A549 (cell line): ENCODE measurements around the gene CCDC142. TPM values are rescaled to one million over a fixed set of nuclear protein-coding genes. Genes with fewer than 3 reads are reported as not detected.
"Not testable (repeated sequence)": the region's sequence is repeated elsewhere in the genome, so short reads cannot be mapped to it uniquely, and the experiment has no call there.

Source experiments
- ATAC-seq, 2 experiments: fragments of 200-7000 bp in 1 of 2; fragments of >200 bp in 1 of 2; cut with Nextera tagmentation in 1 of 2; cut with Tn5 transposase in 1 of 2; 3 replicates each; pipeline versions ENCODE4 v1.8.0 to v1.9.1; 2018 to 2020; ENCODE audit warnings: mild to moderate bottlenecking in 1 of 2, moderate library complexity in 1 of 2
- CTCF ChIA-PET: fragments of 300-600 bp; sonication (Branson Sonifier 250); formaldehyde crosslinking; extraction: SDS; loops from one replicate; lab custom pipeline; 2021; ENCODE audit warnings: antibody characterized with exemption, inconsistent platforms; lab: Yijun Ruan, JAX
- POLR2A ChIA-PET: fragments of 350-600 bp; formaldehyde crosslinking; extraction: SDS; loops from one replicate; lab custom pipeline; 2021; ENCODE audit warnings: antibody characterized with exemption, inconsistent platforms; lab: Yijun Ruan, JAX
- DNase-seq, 2 experiments: peaks; one replicate each; pipeline versions ENCODE4 v3.0.0 to v3.0.0-alpha.2; 2011 to 2016; ENCODE audit warnings: low read depth in 1 of 2, low spot score in 1 of 2
- FAIRE-seq: peaks from 2 replicates; lab custom pipeline; 2011; peaks lifted over from hg19 to GRCh38; lab: Jason Lieb, UNC
- H3K27ac ChIP-seq, 2 experiments: fragments of >200 bp; sonication (Bioruptor Twin); formaldehyde crosslinking; 3 replicates each; pipeline ENCODE4 v1.5.1; 2016 to 2017
- H3K4me1 ChIP-seq: fragments of >200 bp; sonication (Bioruptor Twin); formaldehyde crosslinking; 3 replicates; pipeline ENCODE4 v1.6.1; 2016
- H3K4me2 ChIP-seq: fragments of >200 bp; sonication (Bioruptor Twin); formaldehyde crosslinking; 3 replicates; pipeline ENCODE4 v1.6.1; 2016
- H3K4me3 ChIP-seq: fragments of >200 bp; sonication (Bioruptor Twin); formaldehyde crosslinking; 3 replicates; pipeline ENCODE4 v1.5.1; 2016
- H3K9me3 ChIP-seq: fragments of >200 bp; sonication (Bioruptor Twin); formaldehyde crosslinking; 3 replicates; pipeline ENCODE4 v1.6.1; 2016
- BCL3 ChIP-seq: fragments of >200 bp; sonication (Bioruptor Twin); formaldehyde crosslinking; IDR thresholded peaks from 3 replicates; pipeline ENCODE4 v1.6.1; 2016
- EHMT2 ChIP-seq: fragments of 200-600 bp; sonication (generic); IDR thresholded peaks from 2 replicates; pipeline ENCODE4 v1.6.1; 2016; ENCODE audit warnings: antibody characterized with exemption, low read depth, mild to moderate bottlenecking, moderate library complexity
- FOSL2 ChIP-seq, 2 experiments: fragments of 450-650 bp in 1 of 2; fragments of >200 bp in 1 of 2; sonication (Bioruptor Twin) in 1 of 2; formaldehyde crosslinking; IDR thresholded peaks; 2 replicates each; pipeline versions ENCODE4 v1.5.0 to v1.6.1; 2016 to 2020; ENCODE audit warnings: mild to moderate bottlenecking in 1 of 2, moderate library complexity in 1 of 2
- HOXB5 ChIP-seq: fragments of 250-450 bp; sonication (Bioruptor Pico); IDR thresholded peaks from 2 replicates; pipeline ENCODE4 v1.5.0; 2020; ENCODE audit warnings: mild to moderate bottlenecking, moderate library complexity
- MAFK ChIP-seq: fragments of 450-650 bp; IDR thresholded peaks from 2 replicates; pipeline ENCODE4 v1.6.1; 2014; ENCODE audit not compliant: partially characterized antibody
- MAX ChIP-seq: IDR thresholded peaks from 2 replicates; pipeline ENCODE4 v1.6.1; 2012
- NFE2L2 ChIP-seq: fragments of 150-350 bp; conservative IDR thresholded peaks from 2 replicates; pipeline ENCODE4 v1.6.1; 2014; ENCODE audit warnings: low read length
- NR3C1 ChIP-seq: fragments of >200 bp; sonication (Bioruptor Twin); formaldehyde crosslinking; IDR thresholded peaks from 3 replicates; pipeline ENCODE4 v1.6.1; 2017
- PBX3 ChIP-seq: IDR thresholded peaks from 2 replicates; pipeline ENCODE4 v1.6.1; 2012
- RAD21 ChIP-seq, 2 experiments: fragments of >200 bp in 1 of 2; sonication (Bioruptor Twin) in 1 of 2; formaldehyde crosslinking in 1 of 2; IDR thresholded peaks in 1 of 2; conservative IDR thresholded peaks in 1 of 2; 2 replicates in 1 of 2; 3 replicates in 1 of 2; pipeline ENCODE4 v1.6.1; 2012 to 2018; ENCODE audit warnings: inconsistent platforms in 1 of 2
- RARB ChIP-seq: fragments of 250-450 bp; sonication (Bioruptor Pico); IDR thresholded peaks from 2 replicates; pipeline ENCODE4 v1.8.0; 2021; ENCODE audit warnings: mild to moderate bottlenecking, moderate library complexity
- TFCP2L1 ChIP-seq: fragments of 250-450 bp; sonication (Bioruptor Pico); IDR thresholded peaks from 2 replicates; pipeline ENCODE4 v1.5.0; 2021; ENCODE audit warnings: mild to moderate bottlenecking
- TP53 ChIP-seq: fragments of 250-450 bp; sonication (Bioruptor Pico); IDR thresholded peaks from 2 replicates; pipeline ENCODE4 v1.5.0; 2021; ENCODE audit warnings: mild to moderate bottlenecking, moderate library complexity
- ZFP36 ChIP-seq: fragments of 450-650 bp; IDR thresholded peaks from 2 replicates; pipeline ENCODE4 v1.6.1; 2014; ENCODE audit warnings: borderline replicate concordance; ENCODE audit not compliant: partially characterized antibody
- WGBS: methylation state at CpG from one replicate; pipeline ENCODE4 v1.1.6; 2017; ENCODE audit errors: missing lambda C conversion rate; 5-methylcytosine and 5-hydroxymethylcytosine counted together
- polyA plus RNA-seq, 4 experiments: library from polyadenylated mRNA; depleted of rRNA in 3 of 4; stranded (reverse); fragments of >200 nt; fragmentation: RNase III in 1 of 4; extraction: RNeasy Plus Mini Kit Qiagen cat#74134 plus additional on column Dnase treatment in 1 of 4; gene quantifications; 2 replicates in 3 of 4; 3 replicates in 1 of 4; pipeline ENCODE4 v1.2.3, GENCODE V29; 2011 to 2017
- TF ChIP-seq, protein P1 (sequence below): fragments of >200 bp; sonication (Bioruptor Twin); formaldehyde crosslinking; IDR thresholded peaks from 3 replicates; pipeline ENCODE4 v1.5.1; 2016

The CCDC142 gene
- polyA plus RNA-seq, 2 of the 4 experiments (the other 2 are of a cell fraction), result 6.8 to 12.8 TPM

- no peak overlapping the region for H3K27ac ChIP-seq
- ChIA-PET CTCF (interaction anchor here (0.7 to 2.7 kb wide), 10 partner anchors 8 to 127 kb away, joined by 3 to 8 read pairs (median 4); partner anchors contain the start of gene PCGF1), POLR2A (interaction anchor here (0.9 kb wide), 1 partner anchor 11 kb away, joined by 4 read pairs; the partner anchor contains the start of gene MRPL53)
- WGBS, result 90% methylated on average over 18 of the region's 27 CpGs
- DNase-seq (peak in 1 of 2 experiments; percentile 47), FAIRE-seq (no peak), ATAC-seq (no peak)
- TF ChIP-seq NR3C1 (no peak), TP53 (CRISPR knock-in tag) (no peak), BCL3 (no peak), NFE2L2 (no peak), RARB (CRISPR knock-in tag) (0 out of 2 replicates have a peak, but pooled peaks have one; percentile 22), ZFP36 (no peak), FOSL2 (IDR thresholded peaks at IDR 0.05) (no peak), FOSL2 (CRISPR knock-in tag; IDR thresholded peaks at IDR 0.05) (no peak), HOXB5 (no peak), MAX (no peak), TFCP2L1 (no peak), EHMT2 (no peak), RAD21 (conservative IDR thresholded peaks at IDR 0.05 in 1 of 2, IDR thresholded peaks at IDR 0.05 in 1 of 2) (peak in 1 of 2 experiments; percentile 33; a peak in 1 of 5 replicates), MAFK (no peak), PBX3 (0 out of 2 replicates have a peak, but pooled peaks have one; percentile 21)
- TF ChIP-seq, protein P1, sequence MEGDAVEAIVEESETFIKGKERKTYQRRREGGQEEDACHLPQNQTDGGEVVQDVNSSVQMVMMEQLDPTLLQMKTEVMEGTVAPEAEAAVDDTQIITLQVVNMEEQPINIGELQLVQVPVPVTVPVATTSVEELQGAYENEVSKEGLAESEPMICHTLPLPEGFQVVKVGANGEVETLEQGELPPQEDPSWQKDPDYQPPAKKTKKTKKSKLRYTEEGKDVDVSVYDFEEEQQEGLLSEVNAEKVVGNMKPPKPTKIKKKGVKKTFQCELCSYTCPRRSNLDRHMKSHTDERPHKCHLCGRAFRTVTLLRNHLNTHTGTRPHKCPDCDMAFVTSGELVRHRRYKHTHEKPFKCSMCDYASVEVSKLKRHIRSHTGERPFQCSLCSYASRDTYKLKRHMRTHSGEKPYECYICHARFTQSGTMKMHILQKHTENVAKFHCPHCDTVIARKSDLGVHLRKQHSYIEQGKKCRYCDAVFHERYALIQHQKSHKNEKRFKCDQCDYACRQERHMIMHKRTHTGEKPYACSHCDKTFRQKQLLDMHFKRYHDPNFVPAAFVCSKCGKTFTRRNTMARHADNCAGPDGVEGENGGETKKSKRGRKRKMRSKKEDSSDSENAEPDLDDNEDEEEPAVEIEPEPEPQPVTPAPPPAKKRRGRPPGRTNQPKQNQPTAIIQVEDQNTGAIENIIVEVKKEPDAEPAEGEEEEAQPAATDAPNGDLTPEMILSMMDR, result peak; percentile 26; the same call in 2 of the 3 replicates
- H3K4me1 ChIP-seq, result peaks cover 25% of the 10 kb centered on the region
- no peaks in the 10 kb centered on the region for H3K9me3 ChIP-seq
- H3K4me2 ChIP-seq, result no peak overlapping the region
- H3K4me3 ChIP-seq, result no peak overlapping the region
These were observed 21.4 kb downstream of the CCDC142 start for GRCh38 chr2:74461187-74462053.

DNA sequence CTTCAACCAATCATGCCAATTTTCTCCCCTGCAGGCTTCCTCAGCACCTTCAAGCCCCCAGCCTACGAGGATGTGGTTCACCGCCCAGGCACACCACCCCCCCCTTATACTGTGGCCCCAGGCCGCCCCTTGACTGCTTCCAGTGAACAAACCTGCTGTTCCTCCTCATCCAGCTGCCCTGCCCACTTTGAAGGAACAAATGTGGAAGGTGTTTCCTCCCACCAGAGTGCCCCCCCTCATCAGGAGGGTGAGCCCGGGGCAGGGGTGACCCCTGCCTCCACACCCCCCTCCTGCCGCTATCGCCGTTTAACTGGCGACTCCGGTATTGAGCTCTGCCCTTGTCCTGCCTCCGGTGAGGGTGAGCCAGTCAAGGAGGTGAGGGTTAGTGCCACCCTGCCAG lies 22.6 kb downstream of the CCDC142 start:
- CTCF ChIA-PET, result interaction anchor here (0.6 to 2.0 kb wide), 5 partner anchors 14 to 125 kb away, joined by 3 to 6 read pairs (median 3); no protein-coding TSS in a partner anchor
- 87% methylated on average over 10 of the region's 10 CpGs for WGBS
- H3K9me3 ChIP-seq, FAIRE-seq, H3K4me3 ChIP-seq, DNase-seq, H3K27ac ChIP-seq, POLR2A ChIA-PET, H3K4me2 ChIP-seq, ATAC-seq: not testable (repeated sequence)
- 0 out of 3 replicates have a peak, but pooled peaks have one; percentile 29 for TF ChIP-seq BCL3
- peaks cover 30% of the 10 kb centered on the region for H3K4me1 ChIP-seq
